Type B pancreatic cell (in vitro differentiated cells): ENCODE results near the gene WFDC5. TPM values are rescaled to one million over a fixed set of nuclear protein-coding genes. Genes with fewer than 3 reads are reported as not detected.
"Not testable (repeated sequence)": the region's sequence is repeated elsewhere in the genome, so short reads cannot be mapped to it uniquely, and the experiment has no call there.

Experiments used
- DNase-seq: peaks from one replicate; pipeline ENCODE4 v3.0.0; 2021; ENCODE audit warnings: mixed read lengths; ENCODE audit not compliant: unreplicated experiment; ENCODE audit errors: extremely low spot score
- H3K27ac Mint-ChIP-seq: 2 replicates; pipeline ENCODE4 v1.8.0; 2021; ENCODE audit warnings: mild to moderate bottlenecking, mixed read lengths
- H3K27me3 Mint-ChIP-seq: 2 replicates; pipeline ENCODE4 v1.8.0; 2021; ENCODE audit warnings: mixed read lengths
- H3K36me3 Mint-ChIP-seq: 2 replicates; pipeline ENCODE4 v1.8.0; 2021; ENCODE audit warnings: mixed read lengths
- H3K4me1 Mint-ChIP-seq: one replicate; pipeline ENCODE4 v1.8.0; 2021; ENCODE audit warnings: mixed read lengths; ENCODE audit not compliant: unreplicated experiment
- H3K4me3 Mint-ChIP-seq: 2 replicates; pipeline ENCODE4 v1.8.0; 2021; ENCODE audit warnings: mild to moderate bottlenecking, mixed read lengths
- H3K9me3 Mint-ChIP-seq: 2 replicates; pipeline ENCODE4 v1.8.0; 2021; ENCODE audit warnings: mixed read lengths
- long read RNA-seq: library from polyadenylated mRNA; unstranded; transcript quantifications from one replicate; pipeline ENCODE4 v2.0.0, GENCODE V29; 2020
- total RNA-seq: library from RNA; stranded (reverse); gene quantifications from 2 replicates; pipeline ENCODE4 v1.2.1, GENCODE V29; 2021; ENCODE audit warnings: low replicate concordance
- TF ChIP-seq, protein P1 (sequence below): fragments of 200-600 bp; sonication (generic); conservative IDR thresholded peaks from 2 replicates; pipeline ENCODE4 v1.5.0; 2021; ENCODE audit warnings: antibody characterized with exemption, mild to moderate bottlenecking

Gene WFDC5, protein sequence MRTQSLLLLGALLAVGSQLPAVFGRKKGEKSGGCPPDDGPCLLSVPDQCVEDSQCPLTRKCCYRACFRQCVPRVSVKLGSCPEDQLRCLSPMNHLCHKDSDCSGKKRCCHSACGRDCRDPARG
- 0.41 and 0.74 TPM in 2 replicates for total RNA-seq
- long read RNA-seq: 0 reads

DNA sequence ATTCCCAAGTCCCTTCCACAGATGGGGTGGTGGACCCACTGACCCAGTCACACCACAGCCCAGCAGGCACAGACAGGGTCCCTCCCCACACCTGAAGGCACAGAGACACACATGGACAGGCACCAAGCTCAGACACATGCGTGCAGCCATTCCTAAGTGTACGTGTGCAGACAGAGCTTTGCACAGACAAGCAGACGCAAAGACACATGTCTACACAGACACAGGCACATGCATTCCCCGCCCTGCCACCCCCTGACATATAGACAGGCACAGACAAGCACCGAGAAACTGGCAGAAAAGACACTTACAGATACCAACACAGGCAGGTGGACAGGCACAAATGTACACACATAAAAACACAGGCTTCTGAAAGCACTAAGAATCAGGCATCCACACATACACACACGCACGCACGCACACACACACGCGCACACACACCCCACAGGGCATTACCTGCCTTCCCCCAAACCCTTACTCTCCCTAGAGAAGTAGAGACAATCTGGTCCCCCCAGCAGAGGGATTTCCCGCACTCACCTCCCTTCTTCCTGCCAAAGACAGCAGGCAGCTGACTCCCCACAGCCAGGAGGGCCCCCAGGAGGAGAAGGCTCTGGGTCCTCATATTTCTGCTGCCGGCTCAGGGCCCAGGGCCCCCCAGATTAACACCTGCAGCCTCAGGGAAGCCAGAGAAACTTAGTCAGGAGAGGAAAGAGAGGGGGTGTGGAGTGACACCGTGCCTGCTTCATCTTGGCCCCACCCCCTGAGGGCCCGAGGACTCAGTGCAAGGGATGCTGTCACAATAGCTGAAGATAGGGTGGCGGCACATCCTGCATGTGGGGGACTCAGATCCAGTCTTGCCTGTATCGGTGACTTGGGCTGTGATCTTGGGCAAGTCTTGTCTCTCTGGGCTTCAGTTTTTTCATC, at the start of gene WFDC5:
Gene WFDC5 (minus strand): TSS at position 710 of the 921 bp plus-strand sequence. CDS start 91 bp downstream, at position 619.
- Mint-ChIP-seq H3K36me3 (no peaks in the 10 kb centered on the region), H3K4me3 (no peak within 1 kb of the TSS), H3K4me1 (no peaks in the 10 kb centered on the region), H3K27ac (no peak within 1 kb of the TSS), H3K27me3 (peaks cover 23% of the 10 kb centered on the region), H3K9me3 (no peaks in the 10 kb centered on the region)
- TF ChIP-seq, protein P1, sequence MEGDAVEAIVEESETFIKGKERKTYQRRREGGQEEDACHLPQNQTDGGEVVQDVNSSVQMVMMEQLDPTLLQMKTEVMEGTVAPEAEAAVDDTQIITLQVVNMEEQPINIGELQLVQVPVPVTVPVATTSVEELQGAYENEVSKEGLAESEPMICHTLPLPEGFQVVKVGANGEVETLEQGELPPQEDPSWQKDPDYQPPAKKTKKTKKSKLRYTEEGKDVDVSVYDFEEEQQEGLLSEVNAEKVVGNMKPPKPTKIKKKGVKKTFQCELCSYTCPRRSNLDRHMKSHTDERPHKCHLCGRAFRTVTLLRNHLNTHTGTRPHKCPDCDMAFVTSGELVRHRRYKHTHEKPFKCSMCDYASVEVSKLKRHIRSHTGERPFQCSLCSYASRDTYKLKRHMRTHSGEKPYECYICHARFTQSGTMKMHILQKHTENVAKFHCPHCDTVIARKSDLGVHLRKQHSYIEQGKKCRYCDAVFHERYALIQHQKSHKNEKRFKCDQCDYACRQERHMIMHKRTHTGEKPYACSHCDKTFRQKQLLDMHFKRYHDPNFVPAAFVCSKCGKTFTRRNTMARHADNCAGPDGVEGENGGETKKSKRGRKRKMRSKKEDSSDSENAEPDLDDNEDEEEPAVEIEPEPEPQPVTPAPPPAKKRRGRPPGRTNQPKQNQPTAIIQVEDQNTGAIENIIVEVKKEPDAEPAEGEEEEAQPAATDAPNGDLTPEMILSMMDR: no peak
- DNase-seq: no peak

DNA sequence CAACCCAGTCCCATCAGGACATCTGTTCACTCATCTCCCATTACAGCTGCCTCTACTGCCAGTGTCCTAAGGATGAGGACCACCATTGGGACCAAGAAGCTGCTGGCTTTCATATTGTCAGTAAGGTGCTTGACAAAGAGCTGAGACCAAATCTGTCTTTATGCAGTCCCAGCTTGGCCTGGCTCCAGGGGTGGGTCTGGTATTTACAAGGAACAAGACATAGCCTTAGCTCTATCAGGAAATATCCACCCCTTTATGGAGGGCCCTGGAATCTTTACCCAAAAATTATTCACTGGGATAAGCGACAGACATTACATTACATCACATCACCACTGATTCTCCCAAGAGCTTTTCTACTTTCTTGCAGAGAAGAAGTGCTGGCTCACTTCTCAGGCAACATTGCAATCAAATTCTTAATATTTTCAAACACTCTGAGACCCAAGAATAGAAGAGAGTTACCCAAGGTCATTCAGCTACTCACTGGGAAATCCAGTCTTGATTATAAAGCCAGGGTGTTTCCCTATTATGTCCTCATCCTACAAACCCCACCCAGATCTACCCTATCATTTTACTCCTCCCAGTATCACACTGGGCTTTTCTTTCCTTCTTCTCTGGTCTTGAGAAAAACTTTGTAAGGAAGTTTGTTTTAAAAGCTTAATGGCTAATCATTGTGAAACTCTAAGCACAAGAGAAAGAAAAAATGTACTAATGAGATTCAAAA, 48.3 kb upstream of the WFDC5 start:
- H3K4me1 Mint-ChIP-seq: no peaks in the 10 kb centered on the region
- H3K36me3 Mint-ChIP-seq: no peaks in the 10 kb centered on the region
- DNase-seq: no peak
- peaks cover 9% of the 10 kb centered on the region for H3K9me3 Mint-ChIP-seq
- TF ChIP-seq, protein P1: no peak
- peaks cover 30% of the 10 kb centered on the region for H3K27me3 Mint-ChIP-seq
- no peak overlapping the region for H3K27ac Mint-ChIP-seq
- no peak overlapping the region for H3K4me3 Mint-ChIP-seq

DNA sequence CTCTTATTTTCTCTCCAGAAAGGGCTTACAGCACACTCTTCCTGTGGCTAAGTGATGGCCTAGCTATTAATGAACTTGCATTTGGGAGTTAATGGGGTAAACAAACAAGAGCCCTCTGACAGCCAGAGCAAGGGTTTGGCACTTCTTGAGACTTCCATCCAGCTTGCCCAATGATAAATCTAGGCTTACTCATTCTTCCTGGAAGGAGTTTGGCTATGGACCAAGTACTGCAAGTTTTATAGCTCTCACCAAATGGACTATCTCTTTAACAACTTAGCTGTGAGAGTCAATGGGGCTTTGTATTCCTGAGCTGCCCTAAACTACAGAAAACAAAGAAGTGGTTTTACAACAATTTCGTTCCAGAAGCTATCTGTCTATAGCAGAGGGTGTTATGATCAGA, 43.0 kb upstream of the WFDC5 start:
- Mint-ChIP-seq H3K36me3 (no peaks in the 10 kb centered on the region), H3K9me3 (peaks cover 14% of the 10 kb centered on the region), H3K27me3 (peaks cover 23% of the 10 kb centered on the region), H3K4me1 (no peaks in the 10 kb centered on the region), H3K4me3 (no peak overlapping the region), H3K27ac (no peak overlapping the region)
- DNase-seq: no peak
- TF ChIP-seq, protein P1: no peak

DNA sequence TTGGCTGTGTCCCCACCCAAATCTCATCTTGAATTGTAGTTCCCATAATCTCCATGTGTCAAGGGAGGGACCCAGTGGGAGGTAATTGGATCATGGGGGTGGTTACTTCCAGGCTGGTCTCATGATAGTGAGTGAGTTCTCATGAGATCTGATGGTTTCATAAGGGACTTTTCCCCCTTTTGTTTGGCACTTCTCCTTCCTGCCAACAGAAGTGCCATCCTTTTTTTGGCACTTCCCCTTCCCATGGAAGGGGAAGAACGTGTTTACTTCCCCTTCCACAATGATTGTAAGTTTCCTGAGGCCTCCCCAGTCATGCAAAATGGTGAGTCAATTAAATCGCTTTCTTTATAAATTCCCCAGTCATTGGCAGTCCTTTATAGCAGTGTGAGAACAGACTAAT, 41.7 kb upstream of the WFDC5 start:
- TF ChIP-seq, protein P1: no peak
- no peak overlapping the region for H3K27ac Mint-ChIP-seq
- peaks cover 5% of the 10 kb centered on the region for H3K9me3 Mint-ChIP-seq
- H3K4me1 Mint-ChIP-seq: no peaks in the 10 kb centered on the region
- peaks cover 29% of the 10 kb centered on the region for H3K27me3 Mint-ChIP-seq
- H3K4me3 Mint-ChIP-seq: no peak overlapping the region
- DNase-seq: no peak
- no peaks in the 10 kb centered on the region for H3K36me3 Mint-ChIP-seq

DNA sequence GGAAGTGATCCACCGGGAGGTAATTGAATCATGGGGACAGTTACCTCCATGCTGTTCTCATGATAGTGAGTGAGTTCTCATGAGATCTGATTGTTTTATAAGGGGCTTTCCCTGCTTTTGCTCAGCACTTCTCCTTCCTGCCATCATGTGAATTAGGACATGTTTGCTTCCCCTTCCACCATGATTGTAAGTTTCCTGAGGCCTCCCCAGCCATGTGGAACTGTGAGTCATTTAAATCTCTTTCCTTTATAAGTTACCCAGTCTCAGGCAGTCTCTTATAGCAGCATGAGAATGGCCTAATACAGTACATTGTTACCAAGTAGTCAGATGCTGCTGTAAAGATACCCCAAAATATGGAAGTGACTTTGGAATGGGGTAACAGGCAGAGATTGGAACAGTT, 39.8 kb upstream of the WFDC5 start:
- not testable (repeated sequence) for H3K27ac Mint-ChIP-seq, DNase-seq

More for the DNA sequence above, 39.8 kb upstream of the WFDC5 start:
- H3K9me3 Mint-ChIP-seq, H3K36me3 Mint-ChIP-seq, H3K4me3 Mint-ChIP-seq, H3K4me1 Mint-ChIP-seq: not testable (repeated sequence)
- peaks cover 45% of the 10 kb centered on the region for H3K27me3 Mint-ChIP-seq
